Fibroblast of lung (primary cell): ENCODE data around the gene PLSCR1.

ENCODE experiments used
- CTCF ChIP-seq, 2 donors: IDR thresholded peaks in 1 of 2; conservative IDR thresholded peaks in 1 of 2; 1 replicate in 1 of 2; 2 replicates in 1 of 2; pipeline ENCODE4 v1.5.1; 2011 to 2012; ENCODE audit warnings: low read length in 2 of 2, control low read depth in 1 of 2, inconsistent platforms in 1 of 2, low read depth in 1 of 2, mild to moderate bottlenecking in 1 of 2
- EZH2 ChIP-seq: IDR thresholded peaks from 2 replicates; pipeline ENCODE4 v1.5.1; 2012; ENCODE audit warnings: low read length, control low read depth, mild to moderate bottlenecking; ENCODE audit errors: missing control alignments

- no peak for TF ChIP-seq CTCF (conservative IDR thresholded peaks at IDR 0.05 in 1 of 2, IDR thresholded peaks at IDR 0.05 in 1 of 2; ENCODE audit: low read depth in 1 of 2, low read length in 2 of 2)
- TF ChIP-seq EZH2: no peak
These were observed 49.4 kb upstream of the PLSCR1 start for GRCh38 chr3:146593776-146594175.
